Vagina (tissue), 2 donors: ENCODE data around the gene OR52I1. TPM values are rescaled to one million over a fixed set of nuclear protein-coding genes. Genes with fewer than 3 reads are reported as not detected.
A peak's percentile ranks its signal among the peaks of the same experiment; 100 is the strongest.

ENCODE experiments used
- DNase-seq, 2 donors: peaks; one replicate each; pipeline ENCODE4 v3.0.0-alpha.2; 2017; ENCODE audit errors: extremely low spot score in 2 of 2
- H3K27ac ChIP-seq: fragments of 200-600 bp; sonication (generic); one replicate; pipeline ENCODE4 v1.5.1; 2019
- H3K27me3 ChIP-seq: fragments of 200-600 bp; sonication (generic); one replicate; pipeline ENCODE4 v1.5.1; 2019
- H3K36me3 ChIP-seq, 2 donors: fragments of 200-600 bp; sonication (generic); one replicate each; pipeline ENCODE4 v1.5.1; 2017 to 2019
- H3K4me1 ChIP-seq: fragments of 200-600 bp; sonication (generic); one replicate; pipeline ENCODE4 v1.5.1; 2019
- H3K4me3 ChIP-seq, 2 donors: fragments of 200-600 bp; sonication (generic); 1 replicate in 1 of 2; 2 replicates in 1 of 2; pipeline ENCODE4 v1.5.1; 2016 to 2019
- H3K9me3 ChIP-seq: fragments of 200-600 bp; sonication (generic); one replicate; pipeline ENCODE4 v1.5.1; 2019
- CTCF ChIP-seq, 3 experiments: fragments of 450-650 bp in 2 of 3; fragments of 200-600 bp in 1 of 3; sonication (generic) in 1 of 3; IDR thresholded peaks; one replicate each; pipeline ENCODE4 v1.5.1; 2017 to 2019; ENCODE audit warnings: antibody characterized with exemption in 3 of 3, mild to moderate bottlenecking in 2 of 3, moderate library complexity in 2 of 3
- POLR2A ChIP-seq, 2 donors: fragments of 450-650 bp; IDR thresholded peaks; one replicate each; pipeline ENCODE4 v1.6.1; 2017; ENCODE audit warnings: antibody characterized with exemption in 2 of 2, mild to moderate bottlenecking in 2 of 2, moderate library complexity in 2 of 2
- POLR2AphosphoS5 ChIP-seq, 2 donors: sonication (generic); formaldehyde crosslinking; IDR thresholded peaks; one replicate each; pipeline ENCODE4 v1.9.0; 2017; ENCODE audit warnings: antibody characterized with exemption in 2 of 2, mild to moderate bottlenecking in 2 of 2, low read depth in 1 of 2; ENCODE audit not compliant: insufficient read depth in 1 of 2
- intact Hi-C: fragments of 100-400 bp; cut with DNase I; formaldehyde crosslinking; loops from one replicate; pipeline ENCODE4 v1.15.1; 2023
- total RNA-seq: library from RNA; depleted of rRNA; stranded (reverse); fragments of >200 nt; gene quantifications from one replicate; pipeline ENCODE4 v1.2.3, GENCODE V29; 2016

OR52I1 gene
- total RNA-seq, 1 donor from 2014 or later: not detected

GRCh38 chr11:4605057-4605456 is 11.2 kb downstream of the OR52I1 start:
- Histone ChIP-seq H3K27me3 (no peaks in the 10 kb centered on the region), H3K9me3 (no peaks in the 10 kb centered on the region), H3K4me1 (peaks cover 20% of the 10 kb centered on the region), H3K36me3 (peaks cover 0 to 48% of the 10 kb centered on the region in 2 donors), H3K27ac (no peak overlapping the region), H3K4me3 (no peak overlapping the region)
- TF ChIP-seq POLR2A (IDR thresholded peaks at IDR 0.05) (no peak), CTCF (IDR thresholded peaks at IDR 0.05) (no peak), POLR2AphosphoS5 (IDR thresholded peaks at IDR 0.05; ENCODE audit: insufficient read depth in 1 of 2, low read depth in 1 of 2) (no peak)
- no peak for DNase-seq
- intact Hi-C loops: no loop called here

GRCh38 chr11:4606231-4607015 is 12.6 kb downstream of the OR52I1 start:
- no peak for DNase-seq
- Histone ChIP-seq H3K27me3 (no peaks in the 10 kb centered on the region), H3K27ac (peak overlapping the region; percentile 80), H3K4me1 (peaks cover 20% of the 10 kb centered on the region), H3K9me3 (no peaks in the 10 kb centered on the region), H3K36me3 (peaks cover 0 to 35% of the 10 kb centered on the region in 2 donors), H3K4me3 (peak overlapping the region; percentile 65 to 73)
- no peak for TF ChIP-seq POLR2A (IDR thresholded peaks at IDR 0.05)
- no peak for TF ChIP-seq POLR2AphosphoS5 (IDR thresholded peaks at IDR 0.05; ENCODE audit: insufficient read depth in 1 of 2, low read depth in 1 of 2)
- no peak for TF ChIP-seq CTCF (IDR thresholded peaks at IDR 0.05)
- intact Hi-C loops: no loop called here

GRCh38 chr11:4607096-4607495 is 13.3 kb downstream of the OR52I1 start:
- Histone ChIP-seq H3K9me3 (no peaks in the 10 kb centered on the region), H3K4me1 (peaks cover 20% of the 10 kb centered on the region), H3K27me3 (no peaks in the 10 kb centered on the region), H3K36me3 (peaks cover 0 to 28% of the 10 kb centered on the region in 2 donors), H3K4me3 (peak overlapping the region; percentile 65 to 73), H3K27ac (peak overlapping the region; percentile 80)
- no peak for TF ChIP-seq POLR2A (IDR thresholded peaks at IDR 0.05)
- no peak for TF ChIP-seq CTCF (IDR thresholded peaks at IDR 0.05)
- no peak for TF ChIP-seq POLR2AphosphoS5 (IDR thresholded peaks at IDR 0.05; ENCODE audit: insufficient read depth in 1 of 2, low read depth in 1 of 2)
- DNase-seq: no peak
- intact Hi-C loops: no loop called here

GRCh38 chr11:4607781-4608666 is 14.2 kb downstream of the OR52I1 start, which contains the start of gene TRIM68:
TRIM68 (minus strand) TSS chr11:4608231; CDS start chr11:4605504, 2,727 bp downstream.
- Histone ChIP-seq H3K27me3 (no peaks in the 10 kb centered on the region), H3K4me1 (peaks cover 20% of the 10 kb centered on the region), H3K36me3 (peaks cover 0 to 20% of the 10 kb centered on the region in 2 donors), H3K9me3 (no peaks in the 10 kb centered on the region), H3K4me3 (peak within 1 kb of the TSS; percentile 65 to 73), H3K27ac (peak within 1 kb of the TSS; percentile 80)
- intact Hi-C loops: no loop called here
- peak in 1 of 2 donors; percentile 98 for DNase-seq
- TF ChIP-seq POLR2A (IDR thresholded peaks at IDR 0.05) (peak in 1 of 2 donors; percentile 52), CTCF (IDR thresholded peaks at IDR 0.05) (no peak), POLR2AphosphoS5 (IDR thresholded peaks at IDR 0.05; ENCODE audit: insufficient read depth in 1 of 2, low read depth in 1 of 2) (peak; percentile 83 to 87)
